Measurements from ENCODE around the gene STAC2. TPM values are rescaled to one million over a fixed set of nuclear protein-coding genes. Genes with fewer than 3 reads are reported as not detected.

STAC2 gene
- total and polyA plus RNA-seq, 2 of the 13 experiments (the other 11 are each of a cell fraction or from before 2014, with no cell fraction given), result not detected

DNA sequence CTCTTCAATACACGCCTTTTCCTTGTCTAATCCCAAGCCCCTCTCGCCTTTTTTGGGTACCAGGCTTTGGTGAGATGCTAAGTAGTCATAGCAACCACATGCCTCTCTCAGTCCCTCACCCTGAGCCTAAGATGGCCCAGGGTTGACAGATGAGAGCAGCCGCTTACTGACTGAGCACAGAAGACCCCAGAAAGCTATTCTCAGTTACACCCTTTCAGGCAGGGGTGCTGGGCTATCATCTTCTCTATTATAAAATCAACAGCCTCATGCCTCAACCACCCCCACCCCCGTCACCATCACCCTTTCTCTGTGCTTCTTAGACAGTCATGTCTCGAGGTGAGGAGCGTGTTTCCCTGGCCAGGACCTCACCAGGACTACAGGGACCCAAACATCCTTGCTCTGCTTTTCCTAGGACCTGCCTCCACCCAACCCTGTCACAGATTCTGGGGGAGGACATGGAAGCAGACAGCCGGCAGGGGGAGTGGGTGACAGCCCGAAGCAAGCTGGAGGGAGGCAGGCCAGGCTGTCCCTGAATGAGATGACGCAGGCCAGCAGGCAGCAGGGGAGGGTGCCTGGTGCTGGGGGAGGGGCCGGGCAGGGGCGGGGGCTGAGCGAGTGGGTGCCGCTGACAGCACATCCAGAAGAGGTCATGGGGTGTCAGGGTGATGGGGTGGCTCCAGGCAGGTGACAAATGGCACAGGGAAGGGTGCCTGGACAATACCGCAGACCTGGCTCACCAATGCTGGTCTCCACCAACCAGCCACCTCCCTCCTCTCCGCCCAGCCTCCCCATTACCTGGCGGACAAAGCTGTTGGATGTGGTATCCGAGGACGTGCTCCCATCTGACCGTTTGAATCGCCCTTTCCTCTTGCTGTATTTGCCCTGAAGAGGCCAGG lies 31.4 kb downstream of the STAC2 start (continued):
- TF ChIP-seq IRF2 (CRISPR knock-in tag; IDR thresholded peaks at IDR 0.05) (0 out of 2 replicates have a peak, but pooled peaks have one; percentile 34), ZNF788 (CRISPR knock-in tag; IDR thresholded peaks at IDR 0.05; ENCODE audit: borderline replicate concordance) (0 out of 2 replicates have a peak, but pooled peaks have one; percentile 39), NFKB2 (CRISPR knock-in tag; IDR thresholded peaks at IDR 0.05; ENCODE audit: borderline replicate concordance) (no peak), ZNF672 (CRISPR knock-in tag; IDR thresholded peaks at IDR 0.05) (no peak), ZC3H13 (CRISPR knock-in tag; IDR thresholded peaks at IDR 0.05) (no peak), ZNF263 (CRISPR knock-in tag; IDR thresholded peaks at IDR 0.05) (no peak), GABPB1 (CRISPR knock-in tag; IDR thresholded peaks at IDR 0.05) (peak; percentile 47), SMC3 (IDR thresholded peaks at IDR 0.05; ENCODE audit: low read length) (0 out of 2 replicates have a peak, but pooled peaks have one; percentile 25), GPN1 (CRISPR knock-in tag; IDR thresholded peaks at IDR 0.05; ENCODE audit: borderline replicate concordance) (no peak), LCORL (IDR thresholded peaks at IDR 0.05) (no peak), LCORL (CRISPR knock-in tag; IDR thresholded peaks at IDR 0.05) (no peak), ZBTB7A (CRISPR knock-in tag; IDR thresholded peaks at IDR 0.05) (no peak), SIN3B (IDR thresholded peaks at IDR 0.05; ENCODE audit: low read length) (no peak), PLRG1 (conservative IDR thresholded peaks at IDR 0.05) (no peak), POLR2A (IDR thresholded peaks at IDR 0.05; ENCODE audit: insufficient read depth in 1 of 2, low read depth in 2 of 2, low read length in 2 of 2) (no peak)
- TF ChIP-seq, protein P1, sequence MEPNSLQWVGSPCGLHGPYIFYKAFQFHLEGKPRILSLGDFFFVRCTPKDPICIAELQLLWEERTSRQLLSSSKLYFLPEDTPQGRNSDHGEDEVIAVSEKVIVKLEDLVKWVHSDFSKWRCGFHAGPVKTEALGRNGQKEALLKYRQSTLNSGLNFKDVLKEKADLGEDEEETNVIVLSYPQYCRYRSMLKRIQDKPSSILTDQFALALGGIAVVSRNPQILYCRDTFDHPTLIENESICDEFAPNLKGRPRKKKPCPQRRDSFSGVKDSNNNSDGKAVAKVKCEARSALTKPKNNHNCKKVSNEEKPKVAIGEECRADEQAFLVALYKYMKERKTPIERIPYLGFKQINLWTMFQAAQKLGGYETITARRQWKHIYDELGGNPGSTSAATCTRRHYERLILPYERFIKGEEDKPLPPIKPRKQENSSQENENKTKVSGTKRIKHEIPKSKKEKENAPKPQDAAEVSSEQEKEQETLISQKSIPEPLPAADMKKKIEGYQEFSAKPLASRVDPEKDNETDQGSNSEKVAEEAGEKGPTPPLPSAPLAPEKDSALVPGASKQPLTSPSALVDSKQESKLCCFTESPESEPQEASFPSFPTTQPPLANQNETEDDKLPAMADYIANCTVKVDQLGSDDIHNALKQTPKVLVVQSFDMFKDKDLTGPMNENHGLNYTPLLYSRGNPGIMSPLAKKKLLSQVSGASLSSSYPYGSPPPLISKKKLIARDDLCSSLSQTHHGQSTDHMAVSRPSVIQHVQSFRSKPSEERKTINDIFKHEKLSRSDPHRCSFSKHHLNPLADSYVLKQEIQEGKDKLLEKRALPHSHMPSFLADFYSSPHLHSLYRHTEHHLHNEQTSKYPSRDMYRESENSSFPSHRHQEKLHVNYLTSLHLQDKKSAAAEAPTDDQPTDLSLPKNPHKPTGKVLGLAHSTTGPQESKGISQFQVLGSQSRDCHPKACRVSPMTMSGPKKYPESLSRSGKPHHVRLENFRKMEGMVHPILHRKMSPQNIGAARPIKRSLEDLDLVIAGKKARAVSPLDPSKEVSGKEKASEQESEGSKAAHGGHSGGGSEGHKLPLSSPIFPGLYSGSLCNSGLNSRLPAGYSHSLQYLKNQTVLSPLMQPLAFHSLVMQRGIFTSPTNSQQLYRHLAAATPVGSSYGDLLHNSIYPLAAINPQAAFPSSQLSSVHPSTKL (CRISPR knock-in tag; IDR thresholded peaks at IDR 0.05), result no peak
- TF ChIP-seq, protein P2, sequence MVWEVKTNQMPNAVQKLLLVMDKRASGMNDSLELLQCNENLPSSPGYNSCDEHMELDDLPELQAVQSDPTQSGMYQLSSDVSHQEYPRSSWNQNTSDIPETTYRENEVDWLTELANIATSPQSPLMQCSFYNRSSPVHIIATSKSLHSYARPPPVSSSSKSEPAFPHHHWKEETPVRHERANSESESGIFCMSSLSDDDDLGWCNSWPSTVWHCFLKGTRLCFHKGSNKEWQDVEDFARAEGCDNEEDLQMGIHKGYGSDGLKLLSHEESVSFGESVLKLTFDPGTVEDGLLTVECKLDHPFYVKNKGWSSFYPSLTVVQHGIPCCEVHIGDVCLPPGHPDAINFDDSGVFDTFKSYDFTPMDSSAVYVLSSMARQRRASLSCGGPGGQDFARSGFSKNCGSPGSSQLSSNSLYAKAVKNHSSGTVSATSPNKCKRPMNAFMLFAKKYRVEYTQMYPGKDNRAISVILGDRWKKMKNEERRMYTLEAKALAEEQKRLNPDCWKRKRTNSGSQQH (CRISPR knock-in tag; IDR thresholded peaks at IDR 0.05; ENCODE audit: low read depth), result 0 out of 2 replicates have a peak, but pooled peaks have one; percentile 53
- TF ChIP-seq, protein P3, sequence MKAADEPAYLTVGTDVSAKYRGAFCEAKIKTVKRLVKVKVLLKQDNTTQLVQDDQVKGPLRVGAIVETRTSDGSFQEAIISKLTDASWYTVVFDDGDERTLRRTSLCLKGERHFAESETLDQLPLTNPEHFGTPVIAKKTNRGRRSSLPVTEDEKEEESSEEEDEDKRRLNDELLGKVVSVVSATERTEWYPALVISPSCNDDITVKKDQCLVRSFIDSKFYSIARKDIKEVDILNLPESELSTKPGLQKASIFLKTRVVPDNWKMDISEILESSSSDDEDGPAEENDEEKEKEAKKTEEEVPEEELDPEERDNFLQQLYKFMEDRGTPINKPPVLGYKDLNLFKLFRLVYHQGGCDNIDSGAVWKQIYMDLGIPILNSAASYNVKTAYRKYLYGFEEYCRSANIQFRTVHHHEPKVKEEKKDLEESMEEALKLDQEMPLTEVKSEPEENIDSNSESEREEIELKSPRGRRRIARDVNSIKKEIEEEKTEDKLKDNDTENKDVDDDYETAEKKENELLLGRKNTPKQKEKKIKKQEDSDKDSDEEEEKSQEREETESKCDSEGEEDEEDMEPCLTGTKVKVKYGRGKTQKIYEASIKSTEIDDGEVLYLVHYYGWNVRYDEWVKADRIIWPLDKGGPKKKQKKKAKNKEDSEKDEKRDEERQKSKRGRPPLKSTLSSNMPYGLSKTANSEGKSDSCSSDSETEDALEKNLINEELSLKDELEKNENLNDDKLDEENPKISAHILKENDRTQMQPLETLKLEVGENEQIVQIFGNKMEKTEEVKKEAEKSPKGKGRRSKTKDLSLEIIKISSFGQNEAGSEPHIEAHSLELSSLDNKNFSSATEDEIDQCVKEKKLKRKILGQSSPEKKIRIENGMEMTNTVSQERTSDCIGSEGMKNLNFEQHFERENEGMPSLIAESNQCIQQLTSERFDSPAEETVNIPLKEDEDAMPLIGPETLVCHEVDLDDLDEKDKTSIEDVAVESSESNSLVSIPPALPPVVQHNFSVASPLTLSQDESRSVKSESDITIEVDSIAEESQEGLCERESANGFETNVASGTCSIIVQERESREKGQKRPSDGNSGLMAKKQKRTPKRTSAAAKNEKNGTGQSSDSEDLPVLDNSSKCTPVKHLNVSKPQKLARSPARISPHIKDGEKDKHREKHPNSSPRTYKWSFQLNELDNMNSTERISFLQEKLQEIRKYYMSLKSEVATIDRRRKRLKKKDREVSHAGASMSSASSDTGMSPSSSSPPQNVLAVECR (CRISPR knock-in tag; IDR thresholded peaks at IDR 0.05; ENCODE audit: borderline replicate concordance), result peak; percentile 34; the same call in 1 of the 2 replicates
- TF ChIP-seq, protein P4, sequence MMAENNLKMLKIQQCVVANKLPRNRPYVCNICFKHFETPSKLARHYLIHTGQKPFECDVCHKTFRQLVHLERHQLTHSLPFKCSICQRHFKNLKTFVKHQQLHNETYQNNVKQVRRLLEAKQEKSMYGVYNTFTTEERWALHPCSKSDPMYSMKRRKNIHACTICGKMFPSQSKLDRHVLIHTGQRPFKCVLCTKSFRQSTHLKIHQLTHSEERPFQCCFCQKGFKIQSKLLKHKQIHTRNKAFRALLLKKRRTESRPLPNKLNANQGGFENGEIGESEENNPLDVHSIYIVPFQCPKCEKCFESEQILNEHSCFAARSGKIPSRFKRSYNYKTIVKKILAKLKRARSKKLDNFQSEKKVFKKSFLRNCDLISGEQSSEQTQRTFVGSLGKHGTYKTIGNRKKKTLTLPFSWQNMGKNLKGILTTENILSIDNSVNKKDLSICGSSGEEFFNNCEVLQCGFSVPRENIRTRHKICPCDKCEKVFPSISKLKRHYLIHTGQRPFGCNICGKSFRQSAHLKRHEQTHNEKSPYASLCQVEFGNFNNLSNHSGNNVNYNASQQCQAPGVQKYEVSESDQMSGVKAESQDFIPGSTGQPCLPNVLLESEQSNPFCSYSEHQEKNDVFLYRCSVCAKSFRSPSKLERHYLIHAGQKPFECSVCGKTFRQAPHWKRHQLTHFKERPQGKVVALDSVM (CRISPR knock-in tag; IDR thresholded peaks at IDR 0.05), result 0 out of 2 replicates have a peak, but pooled peaks have one; percentile 33
